GM12801 (cell line): Measurements from ENCODE around the gene TIMM44.

ENCODE experiments used
- TF ChIP-seq, protein P1 (sequence below): IDR thresholded peaks from one replicate; pipeline ENCODE4 v1.5.1; 2011; ENCODE audit warnings: control low read depth; ENCODE audit not compliant: insufficient read length; ENCODE audit errors: extremely low read depth

TIMM44 gene

GRCh38 chr19:7968008-7968795, 24.7 kb upstream of the TIMM44 start:
- TF ChIP-seq, protein P1, sequence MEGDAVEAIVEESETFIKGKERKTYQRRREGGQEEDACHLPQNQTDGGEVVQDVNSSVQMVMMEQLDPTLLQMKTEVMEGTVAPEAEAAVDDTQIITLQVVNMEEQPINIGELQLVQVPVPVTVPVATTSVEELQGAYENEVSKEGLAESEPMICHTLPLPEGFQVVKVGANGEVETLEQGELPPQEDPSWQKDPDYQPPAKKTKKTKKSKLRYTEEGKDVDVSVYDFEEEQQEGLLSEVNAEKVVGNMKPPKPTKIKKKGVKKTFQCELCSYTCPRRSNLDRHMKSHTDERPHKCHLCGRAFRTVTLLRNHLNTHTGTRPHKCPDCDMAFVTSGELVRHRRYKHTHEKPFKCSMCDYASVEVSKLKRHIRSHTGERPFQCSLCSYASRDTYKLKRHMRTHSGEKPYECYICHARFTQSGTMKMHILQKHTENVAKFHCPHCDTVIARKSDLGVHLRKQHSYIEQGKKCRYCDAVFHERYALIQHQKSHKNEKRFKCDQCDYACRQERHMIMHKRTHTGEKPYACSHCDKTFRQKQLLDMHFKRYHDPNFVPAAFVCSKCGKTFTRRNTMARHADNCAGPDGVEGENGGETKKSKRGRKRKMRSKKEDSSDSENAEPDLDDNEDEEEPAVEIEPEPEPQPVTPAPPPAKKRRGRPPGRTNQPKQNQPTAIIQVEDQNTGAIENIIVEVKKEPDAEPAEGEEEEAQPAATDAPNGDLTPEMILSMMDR: no peak

- TF ChIP-seq, protein P1: no peak
Observed at GRCh38 chr19:7965921-7966665, 22.6 kb upstream of the TIMM44 start.

- TF ChIP-seq, protein P1: no peak
Observed at GRCh38 chr19:7965259-7965841, 21.9 kb upstream of the TIMM44 start.

- TF ChIP-seq, protein P1: no peak
Observed at GRCh38 chr19:7963566-7963965, 20.1 kb upstream of the TIMM44 start.

GRCh38 chr19:7962644-7963268, 19.3 kb upstream of the TIMM44 start:
- TF ChIP-seq, protein P1: no peak

DNA sequence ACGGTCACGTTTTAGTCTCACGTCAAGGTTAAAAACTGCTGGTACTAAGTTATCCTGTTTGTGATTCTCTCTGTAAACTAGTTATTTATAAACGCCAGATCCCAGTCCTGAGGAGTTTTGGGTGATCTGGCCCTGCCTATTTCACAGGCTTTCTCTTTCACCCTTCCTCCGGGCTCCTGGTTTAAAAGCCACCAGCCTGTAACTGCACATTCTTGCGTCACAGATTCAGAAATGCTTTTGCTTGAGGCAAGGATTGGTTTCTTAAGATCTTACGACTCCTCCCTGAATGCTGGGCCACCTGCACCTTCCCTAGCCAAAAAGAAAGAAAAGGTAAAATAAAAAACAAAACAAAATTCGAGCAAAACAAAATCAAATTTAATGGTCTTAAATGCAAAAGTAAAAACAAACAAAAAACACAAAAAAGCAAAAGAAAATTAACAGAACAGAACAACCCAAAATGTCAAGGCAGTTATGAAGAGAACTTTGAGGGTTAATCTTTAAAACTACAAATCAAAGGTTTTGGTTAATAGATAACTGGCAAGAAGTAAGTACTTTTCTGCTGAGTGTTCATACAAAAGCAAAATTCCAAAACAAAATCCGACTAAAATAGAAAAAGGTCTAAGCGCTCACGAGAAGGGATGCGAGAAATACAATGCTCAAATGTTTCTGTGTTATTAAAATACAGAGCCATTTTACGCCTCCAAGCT, 18.6 kb upstream of the TIMM44 start:
- TF ChIP-seq, protein P1: no peak
